ENCODE data around the gene ZNF567.
A peak's percentile ranks its signal among the peaks of the same experiment; 100 is the strongest.

ZNF567 gene

GRCh38 chr19:36687214-36688056, at the start of gene ZNF567:
Gene ZNF567, plus strand, starts transcription at chr19:36687612. Its CDS starts 7,256 bp downstream, at chr19:36694868.
- Histone ChIP-seq H3K9ac (ENCODE audit: low read depth, low read length) (peak within 1 kb of the TSS; percentile 98), H3K27me3 (ENCODE audit: control insufficient read depth, insufficient read depth, low read length) (no peaks in the 10 kb centered on the region), H3K36me3 (ENCODE audit: control insufficient read depth, insufficient read depth, low read length) (peaks cover 26% of the 10 kb centered on the region), H3K9me3 (ENCODE audit: control insufficient read depth, insufficient read depth, low read length) (no peaks in the 10 kb centered on the region), H3K4me1 (ENCODE audit: control insufficient read depth, insufficient read depth, low read length) (no peaks in the 10 kb centered on the region), H3K4me3 (ENCODE audit: low read depth, low read length) (peak within 1 kb of the TSS; percentile 97)

GRCh38 chr19:36638862-36639510, 48.4 kb upstream of the ZNF567 start:
- H3K4me3 ChIP-seq (ENCODE audit: low read depth, low read length): no peak overlapping the region
- peaks cover 16% of the 10 kb centered on the region for H3K9me3 ChIP-seq (ENCODE audit: control insufficient read depth, insufficient read depth, low read length)
- no peak overlapping the region for H3K9ac ChIP-seq (ENCODE audit: low read depth, low read length)
- peaks cover 7% of the 10 kb centered on the region for H3K36me3 ChIP-seq (ENCODE audit: control insufficient read depth, insufficient read depth, low read length)
- no peaks in the 10 kb centered on the region for H3K4me1 ChIP-seq (ENCODE audit: control insufficient read depth, insufficient read depth, low read length)
- no peaks in the 10 kb centered on the region for H3K27me3 ChIP-seq (ENCODE audit: control insufficient read depth, insufficient read depth, low read length)

- H3K27me3 ChIP-seq (ENCODE audit: control insufficient read depth, insufficient read depth, low read length): no peaks in the 10 kb centered on the region
- H3K9me3 ChIP-seq (ENCODE audit: control insufficient read depth, insufficient read depth, low read length): peaks cover 8% of the 10 kb centered on the region
- H3K4me3 ChIP-seq (ENCODE audit: low read depth, low read length): no peak overlapping the region
- no peak overlapping the region for H3K9ac ChIP-seq (ENCODE audit: low read depth, low read length)
- H3K36me3 ChIP-seq (ENCODE audit: control insufficient read depth, insufficient read depth, low read length): peaks cover 4% of the 10 kb centered on the region
- no peaks in the 10 kb centered on the region for H3K4me1 ChIP-seq (ENCODE audit: control insufficient read depth, insufficient read depth, low read length)
Observed at GRCh38 chr19:36646746-36647145, 40.7 kb upstream of the ZNF567 start.

GRCh38 chr19:36652958-36653357, 34.5 kb upstream of the ZNF567 start:
- peaks cover 6% of the 10 kb centered on the region for H3K36me3 ChIP-seq (ENCODE audit: control insufficient read depth, insufficient read depth, low read length)
- H3K27me3 ChIP-seq (ENCODE audit: control insufficient read depth, insufficient read depth, low read length): no peaks in the 10 kb centered on the region
- no peak overlapping the region for H3K9ac ChIP-seq (ENCODE audit: low read depth, low read length)
- H3K9me3 ChIP-seq (ENCODE audit: control insufficient read depth, insufficient read depth, low read length): peaks cover 3% of the 10 kb centered on the region
- no peak overlapping the region for H3K4me3 ChIP-seq (ENCODE audit: low read depth, low read length)
- no peaks in the 10 kb centered on the region for H3K4me1 ChIP-seq (ENCODE audit: control insufficient read depth, insufficient read depth, low read length)

- Histone ChIP-seq H3K4me3 (ENCODE audit: low read depth, low read length) (peak overlapping the region; percentile 100), H3K4me1 (ENCODE audit: control insufficient read depth, insufficient read depth, low read length) (no peaks in the 10 kb centered on the region), H3K9me3 (ENCODE audit: control insufficient read depth, insufficient read depth, low read length) (no peaks in the 10 kb centered on the region), H3K36me3 (ENCODE audit: control insufficient read depth, insufficient read depth, low read length) (no peaks in the 10 kb centered on the region), H3K9ac (ENCODE audit: low read depth, low read length) (peak overlapping the region; percentile 93), H3K27me3 (ENCODE audit: control insufficient read depth, insufficient read depth, low read length) (no peaks in the 10 kb centered on the region)
Observed at GRCh38 chr19:36665832-36666231, 21.6 kb upstream of the ZNF567 start.

GRCh38 chr19:36668646-36669045, 18.8 kb upstream of the ZNF567 start:
- Histone ChIP-seq H3K36me3 (ENCODE audit: control insufficient read depth, insufficient read depth, low read length) (no peaks in the 10 kb centered on the region), H3K9ac (ENCODE audit: low read depth, low read length) (no peak overlapping the region), H3K4me3 (ENCODE audit: low read depth, low read length) (peak overlapping the region; percentile 8), H3K4me1 (ENCODE audit: control insufficient read depth, insufficient read depth, low read length) (no peaks in the 10 kb centered on the region), H3K27me3 (ENCODE audit: control insufficient read depth, insufficient read depth, low read length) (no peaks in the 10 kb centered on the region), H3K9me3 (ENCODE audit: control insufficient read depth, insufficient read depth, low read length) (no peaks in the 10 kb centered on the region)

- H3K4me3 ChIP-seq (ENCODE audit: low read depth, low read length): no peak overlapping the region
- no peaks in the 10 kb centered on the region for H3K4me1 ChIP-seq (ENCODE audit: control insufficient read depth, insufficient read depth, low read length)
- no peak overlapping the region for H3K9ac ChIP-seq (ENCODE audit: low read depth, low read length)
- H3K36me3 ChIP-seq (ENCODE audit: control insufficient read depth, insufficient read depth, low read length): no peaks in the 10 kb centered on the region
- H3K9me3 ChIP-seq (ENCODE audit: control insufficient read depth, insufficient read depth, low read length): no peaks in the 10 kb centered on the region
- no peaks in the 10 kb centered on the region for H3K27me3 ChIP-seq (ENCODE audit: control insufficient read depth, insufficient read depth, low read length)
Observed at GRCh38 chr19:36672368-36672767, 15.0 kb upstream of the ZNF567 start.

GRCh38 chr19:36674201-36674600, 13.2 kb upstream of the ZNF567 start:
- Histone ChIP-seq H3K9me3 (ENCODE audit: control insufficient read depth, insufficient read depth, low read length) (no peaks in the 10 kb centered on the region), H3K9ac (ENCODE audit: low read depth, low read length) (no peak overlapping the region), H3K4me3 (ENCODE audit: low read depth, low read length) (no peak overlapping the region), H3K4me1 (ENCODE audit: control insufficient read depth, insufficient read depth, low read length) (no peaks in the 10 kb centered on the region), H3K36me3 (ENCODE audit: control insufficient read depth, insufficient read depth, low read length) (no peaks in the 10 kb centered on the region), H3K27me3 (ENCODE audit: control insufficient read depth, insufficient read depth, low read length) (no peaks in the 10 kb centered on the region)

- Histone ChIP-seq H3K4me3 (ENCODE audit: low read depth, low read length) (no peak overlapping the region), H3K9me3 (ENCODE audit: control insufficient read depth, insufficient read depth, low read length) (no peaks in the 10 kb centered on the region), H3K36me3 (ENCODE audit: control insufficient read depth, insufficient read depth, low read length) (no peaks in the 10 kb centered on the region), H3K27me3 (ENCODE audit: control insufficient read depth, insufficient read depth, low read length) (no peaks in the 10 kb centered on the region), H3K4me1 (ENCODE audit: control insufficient read depth, insufficient read depth, low read length) (no peaks in the 10 kb centered on the region), H3K9ac (ENCODE audit: low read depth, low read length) (no peak overlapping the region)
Observed at GRCh38 chr19:36679455-36679854, 8.0 kb upstream of the ZNF567 start.

GRCh38 chr19:36685835-36686234, 1.6 kb upstream of the ZNF567 start:
- H3K4me3 ChIP-seq (ENCODE audit: low read depth, low read length): no peak overlapping the region
- peaks cover 13% of the 10 kb centered on the region for H3K36me3 ChIP-seq (ENCODE audit: control insufficient read depth, insufficient read depth, low read length)
- H3K27me3 ChIP-seq (ENCODE audit: control insufficient read depth, insufficient read depth, low read length): no peaks in the 10 kb centered on the region
- H3K4me1 ChIP-seq (ENCODE audit: control insufficient read depth, insufficient read depth, low read length): no peaks in the 10 kb centered on the region
- no peak overlapping the region for H3K9ac ChIP-seq (ENCODE audit: low read depth, low read length)
- no peaks in the 10 kb centered on the region for H3K9me3 ChIP-seq (ENCODE audit: control insufficient read depth, insufficient read depth, low read length)

- peak overlapping the region; percentile 97 for H3K4me3 ChIP-seq (ENCODE audit: low read depth, low read length)
- H3K9me3 ChIP-seq (ENCODE audit: control insufficient read depth, insufficient read depth, low read length): no peaks in the 10 kb centered on the region
- H3K36me3 ChIP-seq (ENCODE audit: control insufficient read depth, insufficient read depth, low read length): peaks cover 17% of the 10 kb centered on the region
- H3K9ac ChIP-seq (ENCODE audit: low read depth, low read length): peak overlapping the region; percentile 38
- no peaks in the 10 kb centered on the region for H3K27me3 ChIP-seq (ENCODE audit: control insufficient read depth, insufficient read depth, low read length)
- no peaks in the 10 kb centered on the region for H3K4me1 ChIP-seq (ENCODE audit: control insufficient read depth, insufficient read depth, low read length)
Observed at GRCh38 chr19:36686365-36687213, 823 bp upstream of the ZNF567 start.
